NCI-H1694 treated with DMSO at 0.1 percent for 48 hours (cell line): ENCODE data around the gene NIP7.

ENCODE experiments used
- DNase-seq: peaks from one replicate; lab custom pipeline; 2025; lab: John Stamatoyannopoulos, UW

NIP7 gene

GRCh38 chr16:69318911-69319289, 20.7 kb upstream of the NIP7 start:
- DNase-seq: no peak

GRCh38 chr16:69319381-69319780, 20.2 kb upstream of the NIP7 start:
- DNase-seq: no peak

GRCh38 chr16:69319826-69320739, 19.5 kb upstream of the NIP7 start:
- DNase-seq: no peak

GRCh38 chr16:69320740-69321073, 18.9 kb upstream of the NIP7 start:
- no peak for DNase-seq

- DNase-seq: no peak
Observed at GRCh38 chr16:69321080-69321479, 18.5 kb upstream of the NIP7 start.

GRCh38 chr16:69322343-69322742, 17.2 kb upstream of the NIP7 start:
- no peak for DNase-seq

GRCh38 chr16:69323415-69323814, 16.2 kb upstream of the NIP7 start:
- DNase-seq: no peak

- peak; percentile 3 for DNase-seq
Observed at GRCh38 chr16:69324013-69324531, 15.5 kb upstream of the NIP7 start.

- no peak for DNase-seq
Observed at GRCh38 chr16:69324585-69325253, 14.9 kb upstream of the NIP7 start.

- no peak for DNase-seq
Observed at GRCh38 chr16:69325784-69326171, 13.8 kb upstream of the NIP7 start.

GRCh38 chr16:69326172-69326873, 13.2 kb upstream of the NIP7 start:
- DNase-seq: no peak

GRCh38 chr16:69327585-69328310, 11.8 kb upstream of the NIP7 start:
- DNase-seq: no peak

GRCh38 chr16:69328854-69329316, 10.7 kb upstream of the NIP7 start:
- no peak for DNase-seq

GRCh38 chr16:69329369-69330285, 9.9 kb upstream of the NIP7 start:
- no peak for DNase-seq

- peak; percentile 81 for DNase-seq
Observed at GRCh38 chr16:69330286-69331109, 9.1 kb upstream of the NIP7 start, which contains the start of gene PDF. PDF (minus strand) TSS chr16:69330588; CDS start chr16:69330570, 18 bp downstream.

- DNase-seq: no peak
Observed at GRCh38 chr16:69334696-69335095, 4.9 kb upstream of the NIP7 start.

- DNase-seq: no peak
Observed at GRCh38 chr16:69338557-69339288, 849 bp upstream of the NIP7 start.

GRCh38 chr16:69340095-69340644, 598 bp downstream of the NIP7 start:
- DNase-seq: no peak

- no peak for DNase-seq
Observed at GRCh38 chr16:69344171-69344570, 4.6 kb downstream of the NIP7 start.
